Skeletal muscle satellite cell (primary cell): ENCODE data around the gene FGR.

ENCODE experiments used
- H3K27me3 ChIP-seq: 2 replicates; pipeline ENCODE4 v1.7.0; 2013; ENCODE audit warnings: low read length; ENCODE audit not compliant: control insufficient read depth, insufficient read depth
- H3K36me3 ChIP-seq: 2 replicates; pipeline ENCODE4 v1.7.0; 2013; ENCODE audit warnings: mild to moderate bottlenecking, control low read depth, low read length; ENCODE audit not compliant: insufficient read depth
- H3K4me1 ChIP-seq: 2 replicates; pipeline ENCODE4 v1.7.0; 2013; ENCODE audit warnings: low read length; ENCODE audit not compliant: control insufficient read depth, insufficient read depth
- H3K4me2 ChIP-seq: 2 replicates; pipeline ENCODE4 v1.7.0; 2013; ENCODE audit warnings: mild to moderate bottlenecking, low read length
- H3K4me3 ChIP-seq: 2 replicates; pipeline ENCODE4 v1.7.0; 2013; ENCODE audit warnings: low read length
- H3K9ac ChIP-seq: 2 replicates; pipeline ENCODE4 v1.7.0; 2013; ENCODE audit warnings: mild to moderate bottlenecking, low read depth, low read length, moderate library complexity
- H3K9me3 ChIP-seq: replicated peaks from 2 replicates; pipeline ENCODE4 v1.7.0; 2013; ENCODE audit warnings: mild to moderate bottlenecking, control low read depth, low read length

Gene FGR

DNA sequence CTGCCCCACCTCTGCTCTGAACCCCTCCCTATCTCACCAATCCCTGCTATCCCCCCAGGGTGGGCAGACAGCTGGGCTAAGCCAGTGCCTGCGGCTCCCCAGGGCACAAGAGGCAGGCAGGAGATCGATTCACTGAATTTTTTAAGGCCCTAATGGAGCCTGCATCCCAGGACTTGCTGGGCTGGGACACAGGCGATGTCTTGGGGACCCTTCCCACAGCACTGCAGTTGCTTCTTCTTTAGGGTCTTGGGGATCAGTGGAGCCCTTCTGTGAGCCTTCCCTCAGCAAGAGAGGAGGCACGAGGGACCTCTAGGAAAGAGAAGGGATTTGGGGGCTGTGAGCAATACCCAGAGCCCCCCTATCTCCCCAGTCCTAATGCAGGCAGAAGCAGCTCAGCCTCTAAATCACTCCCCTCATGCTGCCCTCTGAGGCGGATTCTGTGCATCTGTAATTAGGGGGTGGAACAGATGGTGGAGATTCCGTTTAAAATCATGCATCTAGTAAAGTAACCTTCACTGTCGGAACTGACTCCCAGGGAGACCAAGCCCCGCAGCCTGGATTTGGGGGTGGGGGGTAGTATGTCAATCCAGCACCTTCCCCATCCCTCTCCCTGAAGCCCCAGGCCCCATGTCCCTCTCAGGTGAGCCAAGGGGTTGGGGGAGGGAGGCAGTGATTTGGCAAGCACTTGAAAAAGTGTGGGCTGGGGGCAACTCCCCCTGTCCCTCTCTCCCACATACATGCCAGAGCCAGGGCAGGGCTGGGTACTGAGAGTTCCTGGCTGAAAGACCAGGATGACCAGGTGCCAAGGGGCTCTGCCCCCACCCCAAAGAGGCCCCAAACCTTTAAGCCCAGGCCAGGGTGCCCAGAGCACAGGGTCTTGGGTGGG is 41.1 kb downstream of the FGR start:
- peak overlapping the region; percentile 2 for H3K9ac ChIP-seq
- H3K27me3 ChIP-seq = no peaks in the 10 kb centered on the region
- no peak overlapping the region for H3K4me3 ChIP-seq
- H3K36me3 ChIP-seq = peaks cover 7% of the 10 kb centered on the region
- H3K4me1 ChIP-seq = peaks cover 91% of the 10 kb centered on the region
- no peaks in the 10 kb centered on the region for H3K9me3 ChIP-seq
- peak overlapping the region; percentile 55 for H3K4me2 ChIP-seq

DNA sequence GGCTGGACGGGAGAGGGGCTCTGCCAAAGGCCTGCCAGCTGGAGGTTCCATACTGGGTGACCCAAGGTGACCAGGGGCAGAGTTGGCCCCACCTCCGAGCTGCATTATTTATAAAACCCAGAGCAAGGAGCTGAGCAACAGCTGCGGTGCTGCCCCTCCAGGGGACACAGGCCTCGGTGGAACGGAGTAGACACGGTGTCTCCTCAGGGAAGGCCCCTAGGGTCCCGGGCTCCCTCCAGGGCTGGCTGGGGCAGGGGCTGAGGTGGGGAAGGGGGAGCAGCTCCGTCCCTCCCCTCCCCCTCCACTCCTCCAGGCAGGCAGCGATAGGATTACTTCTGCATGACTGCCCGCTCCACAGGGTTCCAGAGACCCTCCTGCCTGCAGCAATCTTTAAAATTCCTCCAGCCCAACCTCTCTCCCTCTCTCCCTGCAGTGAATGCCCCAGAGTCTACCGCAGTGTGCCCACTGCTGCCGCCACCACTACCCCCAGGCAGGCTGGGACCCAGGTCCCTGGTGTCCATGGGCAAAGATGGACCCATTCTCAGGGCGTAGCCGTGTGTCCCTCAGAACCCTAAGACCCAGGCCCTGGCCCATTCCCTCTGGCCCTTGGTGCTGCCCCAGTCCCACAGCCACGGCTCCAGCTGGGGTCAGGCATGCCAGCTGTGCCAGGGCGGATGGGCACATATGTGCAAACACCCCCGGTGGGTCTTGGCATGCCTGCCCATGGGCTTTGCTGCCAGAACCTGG is 41.9 kb downstream of the FGR start:
- Histone ChIP-seq H3K4me1 (peaks cover 91% of the 10 kb centered on the region), H3K9me3 (no peaks in the 10 kb centered on the region), H3K9ac (no peak overlapping the region), H3K4me2 (no peak overlapping the region), H3K27me3 (no peaks in the 10 kb centered on the region), H3K4me3 (no peak overlapping the region), H3K36me3 (peaks cover 10% of the 10 kb centered on the region)

DNA sequence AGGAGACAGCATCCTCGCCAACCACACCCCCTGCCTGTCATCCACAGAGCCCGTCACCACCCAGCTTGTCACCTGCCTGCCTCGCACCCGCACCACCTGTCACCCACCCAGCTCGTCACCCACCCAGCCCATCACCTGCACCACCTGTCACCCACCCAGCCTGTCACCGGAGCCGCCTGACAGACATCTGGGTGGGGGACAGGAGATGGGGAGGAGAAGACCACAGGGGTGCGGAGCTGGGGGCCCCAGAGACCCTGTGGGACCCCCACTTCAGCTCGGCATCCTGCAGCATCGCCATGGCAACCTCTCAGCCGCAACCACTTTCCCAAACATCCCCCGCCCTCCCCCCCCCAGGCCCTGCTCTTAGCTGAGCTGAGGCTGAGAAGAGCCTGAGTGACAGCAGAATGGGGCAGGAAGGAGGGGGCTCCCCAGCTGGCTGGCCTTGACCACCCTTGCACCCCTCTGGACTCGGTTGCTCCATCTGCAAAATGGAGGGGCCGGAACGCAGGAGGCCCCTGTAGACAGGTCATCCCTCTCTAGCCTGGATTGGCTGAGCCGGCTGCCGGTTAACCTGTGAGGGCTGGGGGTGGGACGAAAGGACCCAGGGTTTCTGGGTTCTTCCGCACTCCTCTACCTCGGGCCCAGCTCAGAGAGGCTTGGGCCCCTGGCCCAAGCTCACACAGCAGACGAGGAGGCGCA is 42.6 kb downstream of the FGR start:
- Histone ChIP-seq H3K4me2 (no peak overlapping the region), H3K36me3 (peaks cover 10% of the 10 kb centered on the region), H3K27me3 (no peaks in the 10 kb centered on the region), H3K4me1 (peaks cover 84% of the 10 kb centered on the region), H3K9ac (no peak overlapping the region), H3K9me3 (no peaks in the 10 kb centered on the region), H3K4me3 (no peak overlapping the region)

DNA sequence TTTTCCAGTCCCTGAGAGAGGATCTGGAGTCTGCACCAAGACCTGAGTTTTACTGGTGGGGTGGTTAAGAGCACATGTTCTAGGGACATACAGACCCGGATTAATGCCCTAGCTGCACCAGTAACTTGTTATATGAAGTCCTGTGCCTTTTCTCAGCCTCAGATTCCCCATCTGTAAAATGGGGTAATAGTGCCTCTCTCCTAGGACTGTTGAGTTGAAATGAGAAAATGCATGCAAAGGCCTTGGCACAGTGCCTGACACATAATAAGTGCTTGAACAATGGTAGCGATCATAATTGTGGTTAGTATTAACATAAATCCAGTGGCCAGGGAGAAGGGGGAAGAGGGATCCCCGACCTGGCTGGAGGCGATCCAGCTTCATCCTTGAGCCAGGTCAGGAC is 43.4 kb downstream of the FGR start:
- no peak overlapping the region for H3K4me3 ChIP-seq
- H3K9ac ChIP-seq = no peak overlapping the region
- no peaks in the 10 kb centered on the region for H3K27me3 ChIP-seq
- peaks cover 77% of the 10 kb centered on the region for H3K4me1 ChIP-seq
- no peak overlapping the region for H3K4me2 ChIP-seq
- peaks cover 10% of the 10 kb centered on the region for H3K36me3 ChIP-seq
- no peaks in the 10 kb centered on the region for H3K9me3 ChIP-seq

DNA sequence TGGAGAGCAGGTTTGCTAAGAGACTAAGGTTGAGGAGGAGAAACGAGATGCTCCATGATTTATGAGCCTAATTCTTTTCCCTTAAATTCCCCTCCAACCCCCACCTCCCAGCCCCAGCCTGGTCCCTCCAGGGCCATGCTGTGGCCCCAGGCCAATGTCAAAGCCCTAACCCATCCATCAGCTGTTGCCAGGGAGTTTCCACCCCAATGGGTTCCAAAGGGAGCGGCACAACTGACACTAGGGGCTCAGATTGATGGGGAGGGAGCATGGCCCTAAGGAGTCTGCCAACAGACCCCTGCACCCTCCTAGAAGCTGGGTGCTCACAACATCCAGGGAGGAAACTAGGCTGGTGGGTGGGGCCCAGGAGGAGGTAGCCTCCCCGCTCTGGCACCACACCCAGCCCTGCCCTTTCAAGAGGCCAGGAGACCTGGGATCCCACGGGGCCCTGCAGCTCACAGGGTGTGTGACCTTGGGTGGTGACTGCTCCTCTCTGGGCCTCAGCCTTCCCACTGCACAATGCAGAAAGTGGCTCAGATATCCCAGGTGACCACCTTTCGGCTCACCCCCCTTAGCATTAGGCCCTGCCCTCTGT is 44.0 kb downstream of the FGR start:
- H3K9me3 ChIP-seq = no peaks in the 10 kb centered on the region
- H3K4me3 ChIP-seq = no peak overlapping the region
- H3K36me3 ChIP-seq = peaks cover 12% of the 10 kb centered on the region
- no peak overlapping the region for H3K4me2 ChIP-seq
- H3K27me3 ChIP-seq = no peaks in the 10 kb centered on the region
- no peak overlapping the region for H3K9ac ChIP-seq
- H3K4me1 ChIP-seq = peaks cover 71% of the 10 kb centered on the region

DNA sequence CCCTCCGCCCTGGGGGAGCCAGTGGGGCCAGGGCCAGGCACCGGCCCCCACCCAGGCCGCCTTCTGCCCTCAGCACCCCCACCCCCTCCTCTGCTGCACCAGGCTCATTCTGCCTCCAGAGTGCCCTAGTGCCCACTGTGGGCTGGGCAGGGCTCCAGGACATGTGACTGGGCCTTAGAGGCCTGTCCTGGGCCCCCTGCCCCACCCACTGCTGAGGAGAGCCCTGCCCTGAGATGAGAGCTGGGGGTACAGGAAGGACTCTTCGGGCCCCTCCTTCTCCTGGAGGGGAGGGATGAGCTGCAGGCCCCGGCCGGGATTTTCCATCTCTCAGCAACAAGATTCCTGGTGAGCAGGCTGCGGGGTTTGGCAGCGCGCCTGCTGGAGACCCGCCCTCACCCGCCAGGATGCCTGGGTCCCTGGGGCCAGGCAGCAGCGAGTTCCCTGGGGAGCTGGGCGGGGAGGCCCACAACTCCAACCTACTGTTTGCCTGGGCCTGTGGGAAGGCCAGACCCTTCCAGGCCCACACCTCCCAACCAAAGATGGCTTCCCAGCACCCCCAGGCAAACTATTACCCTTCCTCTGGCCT is 45.1 kb downstream of the FGR start:
- Histone ChIP-seq H3K9me3 (no peaks in the 10 kb centered on the region), H3K4me3 (no peak overlapping the region), H3K36me3 (peaks cover 9% of the 10 kb centered on the region), H3K9ac (peak overlapping the region; percentile 9), H3K4me1 (peaks cover 60% of the 10 kb centered on the region), H3K4me2 (peak overlapping the region; percentile 33), H3K27me3 (no peaks in the 10 kb centered on the region)

DNA sequence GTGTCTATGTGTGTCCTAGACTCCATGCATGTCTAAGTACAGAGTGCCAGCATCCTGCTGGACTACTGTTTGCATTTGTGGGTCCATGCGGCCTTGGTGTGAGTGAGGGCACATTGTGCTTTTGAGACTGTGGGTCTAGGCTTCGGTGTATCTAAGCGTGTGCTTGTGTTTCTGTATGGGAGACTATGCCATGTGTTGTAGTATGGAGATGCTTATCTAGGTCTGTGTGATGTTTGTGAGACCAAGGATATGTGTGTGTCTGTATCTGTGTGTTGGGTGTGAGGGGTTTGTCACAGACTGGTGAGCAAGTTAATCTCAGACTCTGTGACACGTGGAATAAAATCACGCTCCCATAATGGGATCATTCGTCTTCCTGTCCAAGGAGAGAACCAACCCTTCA is 45.5 kb downstream of the FGR start:
- Histone ChIP-seq H3K9me3 (no peaks in the 10 kb centered on the region), H3K4me3 (no peak overlapping the region), H3K9ac (peak overlapping the region; percentile 9), H3K36me3 (peaks cover 9% of the 10 kb centered on the region), H3K27me3 (no peaks in the 10 kb centered on the region), H3K4me1 (peaks cover 55% of the 10 kb centered on the region), H3K4me2 (peak overlapping the region; percentile 6)

DNA sequence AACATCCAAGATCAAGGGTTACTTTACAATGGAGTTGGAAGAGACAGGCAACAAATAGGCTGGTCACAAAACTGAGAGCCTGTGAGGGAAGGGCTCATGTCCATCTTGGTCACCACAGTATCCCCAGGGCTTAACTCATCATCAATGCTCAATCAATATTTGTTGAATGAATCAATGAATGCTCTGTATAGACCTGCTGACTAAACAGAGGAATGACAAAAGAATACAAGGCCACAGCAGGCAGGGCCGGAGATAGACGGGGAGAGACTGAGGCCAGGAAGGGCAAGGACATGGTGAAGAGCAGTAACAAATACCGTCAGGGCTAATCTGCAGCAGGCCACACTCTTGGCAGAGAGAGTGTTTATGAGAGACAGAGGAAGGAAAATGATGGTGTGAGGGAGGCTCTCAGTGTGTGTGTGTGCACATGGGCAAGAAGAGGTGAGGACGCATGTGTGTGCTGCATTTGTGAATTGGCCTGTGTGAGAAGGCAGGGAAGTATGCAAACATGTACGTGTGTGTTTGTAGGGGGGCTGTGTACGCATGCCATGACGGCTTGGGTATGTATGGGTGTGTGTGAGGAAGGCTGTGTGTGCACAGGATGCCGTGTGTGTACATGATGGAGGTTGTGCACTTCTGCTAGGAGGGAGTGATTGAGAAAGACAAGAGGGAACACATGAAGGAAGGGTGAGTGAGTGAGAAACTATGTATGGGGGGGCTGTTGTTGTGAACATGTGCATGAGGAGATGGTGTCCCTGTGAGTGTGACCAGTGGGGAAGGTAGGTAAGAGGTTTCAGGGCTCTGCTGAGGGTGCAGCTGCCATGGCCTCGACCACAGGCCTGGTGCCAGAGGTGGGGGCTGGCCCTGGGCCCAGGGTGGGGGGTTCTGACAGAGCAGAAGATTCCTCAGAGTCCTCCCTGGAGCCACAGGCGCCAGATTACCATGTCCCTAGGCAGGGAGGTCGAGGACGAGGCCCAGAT is 46.4 kb downstream of the FGR start:
- Histone ChIP-seq H3K36me3 (peaks cover 9% of the 10 kb centered on the region), H3K4me2 (peak overlapping the region; percentile 6), H3K27me3 (no peaks in the 10 kb centered on the region), H3K9me3 (no peaks in the 10 kb centered on the region), H3K4me1 (peaks cover 50% of the 10 kb centered on the region), H3K4me3 (no peak overlapping the region), H3K9ac (peak overlapping the region; percentile 9)

DNA sequence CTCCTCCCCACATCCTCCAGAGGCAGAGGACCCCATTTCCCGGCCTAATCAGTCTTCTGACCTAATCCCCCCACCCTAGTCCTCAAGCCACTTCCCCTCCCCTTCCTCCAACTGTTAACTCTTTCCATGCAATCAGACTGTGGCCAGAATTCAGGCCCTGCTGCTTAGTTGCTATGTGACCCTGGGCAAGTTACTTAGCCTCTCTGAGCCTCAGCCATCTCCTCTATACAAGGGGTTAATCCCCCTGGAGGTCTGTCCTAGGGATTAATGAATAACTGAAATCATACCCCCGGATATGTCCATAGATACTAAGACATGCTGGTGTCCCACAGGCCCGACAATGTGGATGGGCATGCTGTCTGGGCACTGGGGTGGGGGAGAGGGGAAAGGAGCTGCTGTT is 49.3 kb downstream of the FGR start:
- H3K27me3 ChIP-seq = no peaks in the 10 kb centered on the region
- H3K4me1 ChIP-seq = peaks cover 48% of the 10 kb centered on the region
- no peak overlapping the region for H3K4me2 ChIP-seq
- no peak overlapping the region for H3K9ac ChIP-seq
- H3K36me3 ChIP-seq = peaks cover 15% of the 10 kb centered on the region
- no peaks in the 10 kb centered on the region for H3K9me3 ChIP-seq
- no peak overlapping the region for H3K4me3 ChIP-seq

DNA sequence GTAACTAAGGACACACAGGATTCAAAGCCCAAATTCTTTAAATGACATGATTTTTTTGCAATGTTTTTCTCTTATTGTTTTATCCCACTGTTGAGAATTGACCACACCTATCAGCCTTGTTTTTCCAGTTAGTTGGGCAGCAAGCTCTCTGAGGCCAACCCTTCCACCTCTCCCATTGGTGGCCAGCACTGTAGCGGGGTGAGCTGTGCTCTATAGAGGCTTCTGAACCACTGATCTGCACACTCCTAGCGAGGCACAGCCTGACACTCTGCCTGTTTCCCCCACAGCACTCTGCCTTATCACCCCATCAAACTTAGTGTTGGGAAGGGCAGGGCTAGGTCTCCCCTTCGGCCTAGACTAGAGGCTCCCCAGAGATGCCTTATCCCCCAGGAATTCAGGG is 50.5 kb downstream of the FGR start:
- Histone ChIP-seq H3K4me1 (peaks cover 36% of the 10 kb centered on the region), H3K4me3 (no peak overlapping the region), H3K36me3 (peaks cover 15% of the 10 kb centered on the region), H3K9ac (no peak overlapping the region), H3K4me2 (no peak overlapping the region), H3K27me3 (no peaks in the 10 kb centered on the region), H3K9me3 (no peaks in the 10 kb centered on the region)
